Natural killer cell (primary cell): Measurements from ENCODE around the gene ESPNL. TPM values are rescaled to one million over a fixed set of nuclear protein-coding genes. Genes with fewer than 3 reads are reported as not detected.

Experiments used
- ATAC-seq, 3 donors: fragments of 150-1000 bp in 2 of 3; fragments of 200-7000 bp in 1 of 3; cut with Tn5 transposase; 1 replicate in 1 of 3; 2 replicates in 2 of 3; pipeline ENCODE4 v1.10.0; 2021; ENCODE audit warnings: mild to moderate bottlenecking in 2 of 3, moderate library complexity in 2 of 3
- DNase-seq, 2 donors: peaks; one replicate each; pipeline versions ENCODE4 v3.0.0 to v3.0.0-alpha.2; 2013 to 2021; ENCODE audit warnings: mixed read lengths in 1 of 2
- H3K27ac ChIP-seq: one replicate; pipeline ENCODE4 v1.5.1; 2013; ENCODE audit warnings: mild to moderate bottlenecking, low read length
- H3K27me3 ChIP-seq: one replicate; pipeline ENCODE4 v1.6.1; 2013; ENCODE audit warnings: low read length; ENCODE audit not compliant: control insufficient read depth, insufficient read depth
- H3K36me3 ChIP-seq: one replicate; pipeline ENCODE4 v1.6.1; 2013; ENCODE audit warnings: low read length; ENCODE audit not compliant: control insufficient read depth, insufficient read depth
- H3K4me1 ChIP-seq: one replicate; pipeline ENCODE4 v1.6.1; 2013; ENCODE audit warnings: low read length; ENCODE audit not compliant: control insufficient read depth, insufficient read depth
- H3K4me3 ChIP-seq: one replicate; pipeline ENCODE4 v1.5.1; 2013; ENCODE audit warnings: low read length
- H3K9me3 ChIP-seq: one replicate; pipeline ENCODE4 v1.6.1; 2013; ENCODE audit warnings: low read length; ENCODE audit not compliant: control insufficient read depth, insufficient read depth
- H3K27ac Mint-ChIP-seq, 2 donors: one replicate each; pipeline ENCODE4 v1.8.0; 2022; ENCODE audit warnings: mild to moderate bottlenecking in 2 of 2, mixed read lengths in 2 of 2, moderate library complexity in 1 of 2
- H3K27me3 Mint-ChIP-seq, 2 donors: one replicate each; pipeline ENCODE4 v1.8.0; 2022; ENCODE audit warnings: low read depth in 2 of 2, mixed read lengths in 2 of 2
- H3K36me3 Mint-ChIP-seq: one replicate; pipeline ENCODE4 v1.8.0; 2022; ENCODE audit warnings: mixed read lengths
- H3K4me1 Mint-ChIP-seq, 2 donors: one replicate each; pipeline ENCODE4 v1.8.0; 2022; ENCODE audit warnings: mixed read lengths in 2 of 2
- H3K4me3 Mint-ChIP-seq: one replicate; pipeline ENCODE4 v1.8.0; 2022; ENCODE audit warnings: mild to moderate bottlenecking, moderate library complexity, mixed read lengths
- H3K9me3 Mint-ChIP-seq, 2 donors: one replicate each; pipeline ENCODE4 v1.8.0; 2022; ENCODE audit warnings: mixed read lengths in 2 of 2
- WGBS: methylation state at CpG from one replicate; pipeline ENCODE4 v1.1.7; 2013; ENCODE audit warnings: missing lambda C conversion rate; ENCODE audit not compliant: insufficient coverage; 5-methylcytosine and 5-hydroxymethylcytosine counted together
- intact Hi-C: fragments of 100-400 bp; cut with micrococcal nuclease; formaldehyde crosslinking; loops from one replicate; pipeline ENCODE4 v1.14.2; 2022
- total RNA-seq, 4 donors: library from RNA; stranded (reverse); fragments of 120-200 nt in 1 of 4; gene quantifications; one replicate each; pipeline versions ENCODE4 v1.2.3 to v1.2.4, GENCODE V29; 2013 to 2022
- TF ChIP-seq, protein P1 (sequence below): fragments of 200-600 bp; IDR thresholded peaks from one replicate; pipeline ENCODE4 v1.8.0; 2022; ENCODE audit warnings: antibody characterized with exemption

The ESPNL gene
- total RNA-seq, 3 donors from 2014 or later (not counting 1 experiment from before 2014, with no cell fraction given): not detected

DNA sequence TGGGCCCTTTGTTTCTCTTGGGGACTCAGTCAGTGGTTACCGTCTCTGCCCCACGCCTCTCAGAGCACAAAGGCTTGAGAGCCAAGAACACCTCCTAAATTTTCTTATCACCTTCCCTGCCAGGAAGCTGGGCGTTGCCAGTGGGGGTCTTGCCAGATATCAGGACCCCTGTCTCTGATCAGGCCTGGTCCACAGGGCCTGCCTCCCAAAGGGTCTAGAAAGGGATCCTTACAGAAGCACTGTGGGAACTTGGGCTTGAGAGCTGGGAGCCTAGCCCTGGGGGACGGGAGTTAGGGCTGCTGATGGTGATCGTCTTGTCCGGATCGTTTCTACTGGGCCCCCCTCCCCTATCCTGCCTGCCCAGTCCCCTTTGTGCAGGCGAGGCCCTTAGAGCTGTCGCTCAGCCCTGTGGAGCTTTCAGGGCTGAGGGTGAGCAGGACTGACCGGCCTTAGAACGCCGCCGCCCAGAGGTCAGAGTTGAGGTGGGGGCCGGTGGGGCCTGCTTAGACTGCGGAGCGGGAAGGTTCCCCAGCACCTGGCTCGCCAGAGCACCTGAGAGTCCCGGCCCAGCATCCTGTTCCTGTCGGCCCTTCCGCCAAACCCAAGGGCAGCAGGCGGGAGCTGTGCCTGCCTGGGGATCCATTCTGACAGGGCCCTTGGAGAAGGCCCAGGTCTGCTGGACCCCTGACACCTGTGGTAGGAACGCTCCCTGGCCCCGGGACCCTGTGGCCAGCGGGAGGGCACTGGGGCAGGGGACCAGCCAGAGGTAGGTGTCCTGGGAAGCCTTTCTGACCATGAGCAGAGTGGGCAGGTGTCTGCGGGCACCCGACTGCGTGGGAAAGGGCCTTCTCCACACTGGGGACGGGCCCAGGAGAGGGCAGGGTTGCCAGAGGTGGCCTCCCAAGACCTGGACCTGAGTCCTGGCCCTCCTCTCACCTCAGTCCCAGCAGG is 956 bp downstream of the ESPNL start:
- DNase-seq: no peak
- WGBS: 90% methylated on average over 28 of the region's 28 CpGs
- H3K27ac Mint-ChIP-seq: no peak overlapping the region
- ATAC-seq: no peak
- H3K9me3 ChIP-seq: no peaks in the 10 kb centered on the region
- no peaks in the 10 kb centered on the region for H3K36me3 ChIP-seq
- no peaks in the 10 kb centered on the region for H3K36me3 Mint-ChIP-seq
- H3K4me3 Mint-ChIP-seq: no peak overlapping the region
- H3K27ac ChIP-seq: no peak overlapping the region
- no peaks in the 10 kb centered on the region for H3K4me1 Mint-ChIP-seq
- no peak overlapping the region for H3K4me3 ChIP-seq
- H3K27me3 Mint-ChIP-seq: no peaks in the 10 kb centered on the region
- H3K27me3 ChIP-seq: no peaks in the 10 kb centered on the region
- peaks cover 6% of the 10 kb centered on the region for H3K4me1 ChIP-seq
- H3K9me3 Mint-ChIP-seq: no peaks in the 10 kb centered on the region
- TF ChIP-seq, protein P1, sequence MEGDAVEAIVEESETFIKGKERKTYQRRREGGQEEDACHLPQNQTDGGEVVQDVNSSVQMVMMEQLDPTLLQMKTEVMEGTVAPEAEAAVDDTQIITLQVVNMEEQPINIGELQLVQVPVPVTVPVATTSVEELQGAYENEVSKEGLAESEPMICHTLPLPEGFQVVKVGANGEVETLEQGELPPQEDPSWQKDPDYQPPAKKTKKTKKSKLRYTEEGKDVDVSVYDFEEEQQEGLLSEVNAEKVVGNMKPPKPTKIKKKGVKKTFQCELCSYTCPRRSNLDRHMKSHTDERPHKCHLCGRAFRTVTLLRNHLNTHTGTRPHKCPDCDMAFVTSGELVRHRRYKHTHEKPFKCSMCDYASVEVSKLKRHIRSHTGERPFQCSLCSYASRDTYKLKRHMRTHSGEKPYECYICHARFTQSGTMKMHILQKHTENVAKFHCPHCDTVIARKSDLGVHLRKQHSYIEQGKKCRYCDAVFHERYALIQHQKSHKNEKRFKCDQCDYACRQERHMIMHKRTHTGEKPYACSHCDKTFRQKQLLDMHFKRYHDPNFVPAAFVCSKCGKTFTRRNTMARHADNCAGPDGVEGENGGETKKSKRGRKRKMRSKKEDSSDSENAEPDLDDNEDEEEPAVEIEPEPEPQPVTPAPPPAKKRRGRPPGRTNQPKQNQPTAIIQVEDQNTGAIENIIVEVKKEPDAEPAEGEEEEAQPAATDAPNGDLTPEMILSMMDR: no peak
- intact Hi-C loops: no loop called here

DNA sequence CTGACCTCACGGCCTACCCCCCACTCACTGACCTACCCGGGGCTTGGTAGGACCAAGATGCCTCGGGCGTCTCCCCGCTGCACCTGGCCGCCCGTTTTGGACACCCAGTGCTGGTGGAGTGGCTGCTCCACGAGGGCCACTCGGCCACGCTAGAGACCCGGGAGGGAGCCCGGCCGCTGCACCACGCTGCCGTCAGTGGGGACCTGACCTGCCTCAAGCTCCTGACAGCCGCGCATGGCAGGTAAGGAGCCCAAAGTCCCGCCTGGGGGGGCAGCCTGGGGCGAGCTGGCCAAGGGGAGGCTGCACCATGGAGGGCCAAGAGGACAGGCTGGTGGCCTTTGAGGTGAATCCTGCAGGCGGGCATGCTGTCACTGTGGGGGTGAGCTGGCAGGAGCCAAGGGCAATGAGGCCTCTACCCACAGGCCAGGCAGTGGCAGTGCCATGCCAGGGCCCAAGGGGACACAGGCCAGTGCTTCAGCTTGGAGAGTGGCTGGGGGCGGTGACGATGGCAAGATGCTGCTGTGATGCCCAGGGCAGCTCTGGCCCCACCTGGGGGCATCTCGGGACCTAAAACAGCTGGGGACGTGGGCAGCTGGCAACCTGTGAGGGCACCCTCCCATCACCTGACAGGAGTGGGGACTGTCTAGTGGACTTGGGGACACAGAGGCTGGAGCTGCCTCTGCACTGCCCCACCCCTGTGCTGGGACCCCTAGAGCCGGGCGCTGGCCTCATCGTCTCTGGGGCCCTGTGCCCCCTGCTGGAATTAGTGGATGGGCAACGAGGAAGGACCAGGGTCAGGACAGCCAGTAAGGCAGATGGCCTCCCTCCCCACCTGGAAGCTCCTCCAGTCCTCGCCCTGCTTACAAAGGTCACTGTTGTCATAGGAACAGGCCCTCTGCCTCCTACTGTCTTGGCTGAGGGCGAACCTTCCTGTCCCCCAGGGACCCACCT is 2.0 kb downstream of the ESPNL start:
- peaks cover 13% of the 10 kb centered on the region for H3K4me1 ChIP-seq
- Mint-ChIP-seq H3K4me1 (no peaks in the 10 kb centered on the region), H3K4me3 (no peak overlapping the region), H3K36me3 (no peaks in the 10 kb centered on the region), H3K27ac (no peak overlapping the region), H3K9me3 (no peaks in the 10 kb centered on the region), H3K27me3 (no peaks in the 10 kb centered on the region)
- no peaks in the 10 kb centered on the region for H3K9me3 ChIP-seq
- no peaks in the 10 kb centered on the region for H3K36me3 ChIP-seq
- TF ChIP-seq, protein P1: no peak
- intact Hi-C loops: no loop called here
- no peak for ATAC-seq
- no peak overlapping the region for H3K27ac ChIP-seq
- H3K27me3 ChIP-seq: no peaks in the 10 kb centered on the region
- DNase-seq: peak in 1 of 2 donors; percentile 10
- WGBS: 90% methylated on average over 30 of the region's 30 CpGs
- no peak overlapping the region for H3K4me3 ChIP-seq

DNA sequence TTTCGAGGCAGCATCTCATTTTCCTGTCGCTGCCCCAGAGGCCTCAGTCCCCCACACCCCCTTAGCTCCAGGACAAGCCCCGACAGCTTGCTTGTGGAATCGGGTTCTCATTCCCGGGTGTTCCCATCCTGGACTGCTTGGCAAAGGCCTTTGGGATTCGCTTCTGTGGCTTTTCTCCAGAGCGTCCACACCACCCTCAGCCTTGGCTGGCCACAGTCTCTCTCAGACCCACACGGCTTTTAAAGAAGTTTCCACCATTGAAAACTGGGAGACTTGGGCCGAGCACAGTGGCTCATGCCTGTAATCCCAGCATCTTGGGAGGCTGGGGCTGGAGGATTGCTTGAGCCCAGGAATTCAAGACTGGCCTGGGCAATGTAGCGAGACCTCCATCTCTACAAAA is 2.7 kb downstream of the ESPNL start:
- H3K4me1 Mint-ChIP-seq: peaks cover 0 to 4% of the 10 kb centered on the region in 2 donors
- WGBS: 87% methylated on average over 9 of the region's 10 CpGs
- TF ChIP-seq, protein P1: no peak
- intact Hi-C loops: no loop called here
- Histone ChIP-seq H3K4me3 (no peak overlapping the region), H3K27ac (no peak overlapping the region), H3K9me3 (no peaks in the 10 kb centered on the region), H3K27me3 (no peaks in the 10 kb centered on the region), H3K4me1 (peaks cover 19% of the 10 kb centered on the region), H3K36me3 (no peaks in the 10 kb centered on the region)
- H3K4me3 Mint-ChIP-seq: no peak overlapping the region
- no peaks in the 10 kb centered on the region for H3K9me3 Mint-ChIP-seq
- no peaks in the 10 kb centered on the region for H3K36me3 Mint-ChIP-seq
- DNase-seq: peak in 1 of 2 donors; percentile 9
- no peak for ATAC-seq
- H3K27ac Mint-ChIP-seq: no peak overlapping the region
- H3K27me3 Mint-ChIP-seq: no peaks in the 10 kb centered on the region
